NT2/D1 (cell line): Measurements from ENCODE around the gene MKRN2.

Source experiments
- SUZ12 ChIP-seq: IDR thresholded peaks from 2 replicates; pipeline ENCODE4 v1.6.1; 2011; ENCODE audit not compliant: insufficient read length, insufficient read depth; ENCODE audit errors: extremely low read depth
- YY1 ChIP-seq: IDR thresholded peaks from 2 replicates; pipeline ENCODE4 v1.6.1; 2011; ENCODE audit not compliant: insufficient read length, insufficient read depth
- ZNF274 ChIP-seq: IDR thresholded peaks from 2 replicates; pipeline ENCODE4 v1.6.1; 2011; ENCODE audit warnings: mild to moderate bottlenecking, low read depth, low read length

DNA sequence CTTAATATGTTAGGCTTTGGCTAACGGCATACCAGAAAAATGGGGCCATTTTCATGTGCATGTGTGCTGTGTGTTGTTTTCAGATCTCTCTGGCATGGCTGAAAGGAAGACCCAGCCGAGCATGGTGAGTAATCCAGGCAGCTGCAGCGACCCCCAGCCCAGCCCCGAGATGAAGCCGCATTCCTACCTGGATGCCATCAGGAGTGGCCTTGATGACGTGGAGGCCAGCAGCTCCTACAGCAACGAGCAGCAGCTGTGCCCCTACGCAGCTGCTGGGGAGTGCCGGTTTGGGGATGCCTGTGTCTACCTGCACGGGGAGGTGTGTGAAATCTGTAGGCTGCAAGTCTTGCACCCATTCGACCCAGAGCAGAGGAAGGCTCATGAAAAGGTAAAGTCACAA is 15.1 kb downstream of the MKRN2 start:
- TF ChIP-seq ZNF274 (no peak), SUZ12 (no peak), YY1 (no peak)
